HG02623 (cell line): ENCODE measurements around the gene CDC42EP5.

Source experiments
- ATAC-seq: cut with Tn5 transposase; IDR thresholded peaks from one replicate; pipeline ENCODE4 v1.9.1; 2021; ENCODE audit warnings: moderate library complexity; ENCODE audit not compliant: unreplicated experiment

Gene CDC42EP5

GRCh38 chr19:54462655-54463530 lies 10.2 kb downstream of the CDC42EP5 start:
- peak; percentile 1 for ATAC-seq

GRCh38 chr19:54462047-54462654 lies 10.9 kb downstream of the CDC42EP5 start:
- no peak for ATAC-seq

GRCh38 chr19:54461613-54462012 lies 11.5 kb downstream of the CDC42EP5 start:
- no peak for ATAC-seq

GRCh38 chr19:54461210-54461609 lies 11.9 kb downstream of the CDC42EP5 start:
- no peak for ATAC-seq

GRCh38 chr19:54460230-54461005 lies 12.7 kb downstream of the CDC42EP5 start:
- no peak for ATAC-seq

- no peak for ATAC-seq
These were observed 13.5 kb downstream of the CDC42EP5 start for GRCh38 chr19:54459282-54460229.

GRCh38 chr19:54458648-54459281 lies 14.3 kb downstream of the CDC42EP5 start:
- no peak for ATAC-seq

- no peak for ATAC-seq
These were observed 15.1 kb downstream of the CDC42EP5 start for GRCh38 chr19:54457773-54458647.

- no peak for ATAC-seq
These were observed 16.4 kb downstream of the CDC42EP5 start for GRCh38 chr19:54456423-54457373.

- ATAC-seq, result no peak
These were observed 17.2 kb downstream of the CDC42EP5 start for GRCh38 chr19:54455786-54456422.

- no peak for ATAC-seq
These were observed 18.1 kb downstream of the CDC42EP5 start for GRCh38 chr19:54454781-54455675.

- ATAC-seq, result no peak
These were observed 18.9 kb downstream of the CDC42EP5 start for GRCh38 chr19:54453921-54454780.

GRCh38 chr19:54452626-54453025 lies 20.5 kb downstream of the CDC42EP5 start:
- ATAC-seq, result no peak

- no peak for ATAC-seq
These were observed 21.1 kb downstream of the CDC42EP5 start for GRCh38 chr19:54451997-54452396.

- no peak for ATAC-seq
These were observed 21.7 kb downstream of the CDC42EP5 start for GRCh38 chr19:54451331-54451871.
